SW480 (cell line): ENCODE results near the gene PPP2R2D.
"Not testable (repeated sequence)": the region's sequence is repeated elsewhere in the genome, so short reads cannot be mapped to it uniquely, and the experiment has no call there.

ENCODE experiments used
- DNase-seq: peaks from one replicate; pipeline ENCODE4 v3.0.0-alpha.2; 2016; ENCODE audit warnings: low spot score

The PPP2R2D gene

GRCh38 chr10:131977323-131978096 is 76.7 kb downstream of the PPP2R2D start:
- no peak for DNase-seq

GRCh38 chr10:131978366-131978765 is 77.6 kb downstream of the PPP2R2D start:
- no peak for DNase-seq

- no peak for DNase-seq
Measured at GRCh38 chr10:131978851-131979250, 78.0 kb downstream of the PPP2R2D start.

GRCh38 chr10:131979336-131979735 is 78.5 kb downstream of the PPP2R2D start:
- no peak for DNase-seq

GRCh38 chr10:131979821-131980270 is 79.0 kb downstream of the PPP2R2D start:
- DNase-seq: peak; percentile 22

- DNase-seq: no peak
Measured at GRCh38 chr10:131980321-131980720, 79.5 kb downstream of the PPP2R2D start.

GRCh38 chr10:131980761-131981428 is 80.1 kb downstream of the PPP2R2D start:
- DNase-seq: no peak

GRCh38 chr10:131981429-131982184 is 80.8 kb downstream of the PPP2R2D start, which contains the start of gene BNIP3:
BNIP3 (minus strand) TSS chr10:131981923; CDS start chr10:131981806, 117 bp downstream.
- no peak for DNase-seq

- DNase-seq: no peak
Measured at GRCh38 chr10:131982185-131982756, 81.5 kb downstream of the PPP2R2D start.

GRCh38 chr10:131982796-131983195 is 82.0 kb downstream of the PPP2R2D start:
- no peak for DNase-seq

- peak; percentile 17 for DNase-seq
Measured at GRCh38 chr10:131983780-131984179, 83.0 kb downstream of the PPP2R2D start.

GRCh38 chr10:131986851-131987250 is 86.0 kb downstream of the PPP2R2D start:
- not testable (repeated sequence) for DNase-seq

- DNase-seq: not testable (repeated sequence)
Measured at GRCh38 chr10:131987301-131987700, 86.5 kb downstream of the PPP2R2D start.

- not testable (repeated sequence) for DNase-seq
Measured at GRCh38 chr10:131987786-131988185, 87.0 kb downstream of the PPP2R2D start.

GRCh38 chr10:131991726-131992125 is 90.9 kb downstream of the PPP2R2D start:
- no peak for DNase-seq

GRCh38 chr10:131993275-131993674 is 92.5 kb downstream of the PPP2R2D start:
- DNase-seq: no peak

GRCh38 chr10:131994435-131994834 is 93.6 kb downstream of the PPP2R2D start:
- DNase-seq: no peak

- DNase-seq: no peak
Measured at GRCh38 chr10:131996466-131997365, 95.9 kb downstream of the PPP2R2D start.

GRCh38 chr10:131997366-131998049 is 96.7 kb downstream of the PPP2R2D start:
- no peak for DNase-seq

GRCh38 chr10:131998050-131998844 is 97.4 kb downstream of the PPP2R2D start:
- DNase-seq: no peak
